T-helper 1 cell treated with Interleukin-12 subunit alpha and Interleukin-12 subunit beta and Interleukin-4 antibody, amounts not matched to agents 30 ng/mL and 1 ng/mL, for 36 hours (primary cell): ENCODE measurements around the gene C16orf90. TPM values are rescaled to one million over a fixed set of nuclear protein-coding genes. Genes with fewer than 3 reads are reported as not detected.
"Not testable (repeated sequence)": the region's sequence is repeated elsewhere in the genome, so short reads cannot be mapped to it uniquely, and the experiment has no call there.

Experiments used
- intact Hi-C: fragments of 100-400 bp; cut with micrococcal nuclease; formaldehyde crosslinking; loops from one replicate; pipeline ENCODE4 v1.15.1; 2024
- total RNA-seq: library from RNA; stranded (reverse); gene quantifications from 2 replicates; pipeline ENCODE4 v1.2.3, GENCODE V29; 2022

C16orf90 gene
- total RNA-seq, 1 donor from 2014 or later: not detected

- intact Hi-C loops: no loop called here
These were observed 10.1 kb downstream of the C16orf90 start for GRCh38 chr16:3485097-3485745.

GRCh38 chr16:3484318-3485096 lies 10.8 kb downstream of the C16orf90 start:
- intact Hi-C loops: no loop called here

GRCh38 chr16:3482659-3483241 lies 12.5 kb downstream of the C16orf90 start:
- intact Hi-C loops: no loop called here

- intact Hi-C loops: no loop called here
These were observed 13.3 kb downstream of the C16orf90 start for GRCh38 chr16:3481696-3482658.

GRCh38 chr16:3480901-3481695 lies 14.2 kb downstream of the C16orf90 start:
- intact Hi-C loops: no loop called here

GRCh38 chr16:3479654-3480216 lies 15.6 kb downstream of the C16orf90 start:
- intact Hi-C loops: no loop called here

GRCh38 chr16:3478242-3478925 lies 16.9 kb downstream of the C16orf90 start:
- intact Hi-C loops: no loop called here

- intact Hi-C loops: no loop called here
These were observed 18.9 kb downstream of the C16orf90 start for GRCh38 chr16:3476409-3476808.

GRCh38 chr16:3475604-3476375 lies 19.5 kb downstream of the C16orf90 start:
- intact Hi-C loops: no loop called here

GRCh38 chr16:3474870-3475269 lies 20.4 kb downstream of the C16orf90 start:
- intact Hi-C loops: not testable (repeated sequence)

GRCh38 chr16:3474136-3474779 lies 21.0 kb downstream of the C16orf90 start:
- intact Hi-C loops: no loop called here

- intact Hi-C loops: loop anchor here (2.0 kb wide), 1 partner anchor 15 kb away; no protein-coding TSS in a partner anchor
These were observed 21.7 kb downstream of the C16orf90 start for GRCh38 chr16:3473596-3473943.

GRCh38 chr16:3472878-3473595 lies 22.3 kb downstream of the C16orf90 start:
- intact Hi-C loops: loop anchor here (2.0 kb wide), 1 partner anchor 14 kb away; no protein-coding TSS in a partner anchor

GRCh38 chr16:3471518-3472176 lies 23.6 kb downstream of the C16orf90 start:
- intact Hi-C loops: loop anchor here (2.0 kb wide), 1 partner anchor 13 kb away; no protein-coding TSS in a partner anchor

- intact Hi-C loops: no loop called here
These were observed 24.6 kb downstream of the C16orf90 start for GRCh38 chr16:3470723-3471122.

- intact Hi-C loops: no loop called here
These were observed 25.6 kb downstream of the C16orf90 start for GRCh38 chr16:3469736-3470135.

GRCh38 chr16:3468501-3468900 lies 26.8 kb downstream of the C16orf90 start:
- intact Hi-C loops: no loop called here
